ENCODE measurements around the gene LPIN1.
"Not testable (repeated sequence)": the region's sequence is repeated elsewhere in the genome, so short reads cannot be mapped to it uniquely, and the experiment has no call there.

Gene LPIN1

DNA sequence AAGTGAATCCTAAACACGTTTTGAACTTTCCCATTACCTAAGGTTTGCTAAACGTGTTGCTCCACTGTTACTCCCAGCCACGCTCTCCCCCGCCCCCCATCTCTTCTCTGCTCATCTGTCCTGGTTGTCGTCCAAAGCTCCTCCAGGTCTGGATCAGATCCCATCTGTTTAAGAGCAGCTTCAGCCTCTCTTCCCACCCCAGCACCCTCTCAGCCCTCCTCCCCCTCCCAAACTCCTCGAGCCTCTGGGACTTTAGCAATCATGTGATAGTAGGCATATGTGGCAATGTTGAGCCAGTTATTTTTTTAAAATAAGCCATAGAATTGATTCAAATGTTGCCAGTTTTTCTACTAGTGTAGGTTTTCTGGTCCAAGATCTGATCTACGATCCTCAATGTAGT lies 20.0 kb upstream of the LPIN1 start:
- ChIA-PET CTCF (no interaction called here), POLR2A (no interaction called here)
- TF ChIP-seq, protein P1, sequence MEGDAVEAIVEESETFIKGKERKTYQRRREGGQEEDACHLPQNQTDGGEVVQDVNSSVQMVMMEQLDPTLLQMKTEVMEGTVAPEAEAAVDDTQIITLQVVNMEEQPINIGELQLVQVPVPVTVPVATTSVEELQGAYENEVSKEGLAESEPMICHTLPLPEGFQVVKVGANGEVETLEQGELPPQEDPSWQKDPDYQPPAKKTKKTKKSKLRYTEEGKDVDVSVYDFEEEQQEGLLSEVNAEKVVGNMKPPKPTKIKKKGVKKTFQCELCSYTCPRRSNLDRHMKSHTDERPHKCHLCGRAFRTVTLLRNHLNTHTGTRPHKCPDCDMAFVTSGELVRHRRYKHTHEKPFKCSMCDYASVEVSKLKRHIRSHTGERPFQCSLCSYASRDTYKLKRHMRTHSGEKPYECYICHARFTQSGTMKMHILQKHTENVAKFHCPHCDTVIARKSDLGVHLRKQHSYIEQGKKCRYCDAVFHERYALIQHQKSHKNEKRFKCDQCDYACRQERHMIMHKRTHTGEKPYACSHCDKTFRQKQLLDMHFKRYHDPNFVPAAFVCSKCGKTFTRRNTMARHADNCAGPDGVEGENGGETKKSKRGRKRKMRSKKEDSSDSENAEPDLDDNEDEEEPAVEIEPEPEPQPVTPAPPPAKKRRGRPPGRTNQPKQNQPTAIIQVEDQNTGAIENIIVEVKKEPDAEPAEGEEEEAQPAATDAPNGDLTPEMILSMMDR (IDR thresholded peaks at IDR 0.05; ENCODE audit: control extremely low read depth, extremely low read depth, low read depth, missing control alignments), result no peak
- no peak for DNase-seq (ENCODE audit: extremely low spot score)

DNA sequence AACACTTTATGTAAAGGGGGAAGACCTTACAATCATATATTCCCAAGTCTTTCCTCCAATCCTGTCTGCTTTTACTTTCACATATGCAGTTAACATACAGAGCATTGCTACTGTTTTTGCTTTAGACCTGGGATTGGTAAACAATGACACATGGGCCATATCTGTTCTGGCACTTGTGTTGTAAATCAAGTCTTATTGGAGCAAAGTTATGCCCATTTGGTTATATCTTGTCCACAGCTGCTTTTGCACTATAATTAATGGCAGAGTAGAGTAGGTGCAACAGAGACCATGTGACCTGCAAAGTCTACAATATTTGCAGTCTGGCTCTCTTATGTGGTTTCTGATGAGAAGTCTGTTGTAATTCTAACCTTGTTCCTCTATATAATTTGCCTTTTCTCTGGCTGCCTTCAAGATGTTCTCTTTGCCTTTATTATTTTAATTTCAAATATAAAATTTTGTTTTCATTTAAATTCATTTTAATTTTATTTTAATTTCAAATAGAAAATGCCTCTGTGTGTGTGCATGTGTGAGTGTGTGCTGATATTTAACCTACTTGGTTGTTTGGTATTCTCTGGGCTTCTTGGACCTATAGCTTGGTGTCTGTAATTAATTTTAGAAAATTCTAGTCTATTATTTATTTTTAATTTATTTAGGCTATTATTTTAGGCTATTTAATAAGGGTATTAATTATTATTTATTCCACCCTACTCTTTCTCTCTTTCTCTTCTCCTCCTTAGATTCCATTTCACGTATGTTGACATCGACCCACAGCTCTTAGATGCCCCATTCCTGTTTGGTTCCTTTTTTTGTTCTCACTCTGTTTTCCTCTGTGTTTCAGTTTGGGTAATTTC lies 16.8 kb upstream of the LPIN1 start:
- DNase-seq (ENCODE audit: extremely low spot score), result no peak
- CTCF ChIA-PET, result interaction anchor here (0.9 to 1.0 kb wide), 2 partner anchors 11 to 37 kb away, joined by 3 read pairs; no protein-coding TSS in a partner anchor
- TF ChIP-seq, protein P1 (IDR thresholded peaks at IDR 0.05; ENCODE audit: control extremely low read depth, extremely low read depth, low read depth, missing control alignments), result no peak
- POLR2A ChIA-PET, result no interaction called here

DNA sequence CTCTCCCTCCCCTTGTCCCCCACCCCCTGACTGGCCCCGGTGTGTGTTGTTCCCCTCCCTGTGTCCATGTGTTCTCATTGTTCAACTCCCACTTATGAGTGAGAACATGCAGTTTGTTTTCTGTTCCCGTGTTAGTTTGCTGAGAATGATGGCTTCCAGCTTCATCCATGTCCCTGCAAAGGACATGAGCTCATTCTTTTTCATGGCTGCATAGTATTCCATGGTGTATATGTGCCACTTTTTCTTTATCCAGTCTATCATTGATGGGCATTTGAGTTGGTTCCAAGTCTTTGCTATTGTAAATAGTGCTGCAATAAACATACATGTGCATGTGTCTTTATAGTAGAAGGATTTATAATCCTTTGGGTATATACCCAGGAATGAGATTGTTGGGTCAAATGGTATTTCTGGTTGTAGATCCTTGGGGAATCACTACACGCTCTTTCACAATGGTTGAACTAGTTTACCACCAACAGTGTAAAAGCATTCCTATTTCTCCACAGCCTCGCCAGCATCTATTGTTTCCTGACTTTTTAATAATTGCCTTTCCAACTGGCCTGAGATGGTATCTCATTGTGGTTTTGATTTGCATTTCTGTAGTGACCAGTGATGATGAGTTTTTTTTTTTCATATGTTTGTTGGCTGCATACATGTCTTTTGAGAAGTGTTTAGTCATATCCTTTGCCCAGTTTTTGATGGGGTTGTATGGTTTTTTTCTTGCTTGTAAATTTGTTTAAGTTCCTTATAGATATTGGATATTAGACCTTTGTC lies 15.0 kb upstream of the LPIN1 start:
- CTCF ChIA-PET, result interaction anchor here (1.4 to 1.6 kb wide), 2 partner anchors 19 to 38 kb away, joined by 3 to 4 read pairs; no protein-coding TSS in a partner anchor
- POLR2A ChIA-PET; DNase-seq (ENCODE audit: extremely low spot score): not testable (repeated sequence)

DNA sequence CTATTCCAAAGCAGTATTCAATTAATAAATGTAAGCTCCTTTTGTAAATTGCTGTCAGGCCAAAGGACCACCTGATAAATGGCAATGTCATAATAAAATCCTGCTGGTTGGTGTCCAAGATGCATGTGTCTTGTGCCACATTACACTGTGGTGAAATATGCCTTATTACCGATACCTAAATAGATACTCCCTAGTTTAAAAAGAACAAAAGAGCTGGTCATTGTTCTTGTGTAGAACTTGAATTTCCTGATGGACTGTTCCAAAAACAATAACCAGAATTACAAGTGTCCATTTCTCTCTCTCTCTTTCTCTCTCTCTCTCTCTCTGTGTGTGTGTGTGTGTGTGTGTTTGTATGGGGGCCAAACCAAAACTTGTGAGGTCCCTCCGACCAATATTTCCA lies 13.8 kb upstream of the LPIN1 start:
- TF ChIP-seq, protein P1 (IDR thresholded peaks at IDR 0.05; ENCODE audit: control extremely low read depth, extremely low read depth, low read depth, missing control alignments), result no peak
- CTCF ChIA-PET, result interaction anchor here (1.2 to 1.6 kb wide), 3 partner anchors 20 to 45 kb away, joined by 3 to 4 read pairs (median 3); no protein-coding TSS in a partner anchor
- POLR2A ChIA-PET, result no interaction called here
- no peak for DNase-seq (ENCODE audit: extremely low spot score)

DNA sequence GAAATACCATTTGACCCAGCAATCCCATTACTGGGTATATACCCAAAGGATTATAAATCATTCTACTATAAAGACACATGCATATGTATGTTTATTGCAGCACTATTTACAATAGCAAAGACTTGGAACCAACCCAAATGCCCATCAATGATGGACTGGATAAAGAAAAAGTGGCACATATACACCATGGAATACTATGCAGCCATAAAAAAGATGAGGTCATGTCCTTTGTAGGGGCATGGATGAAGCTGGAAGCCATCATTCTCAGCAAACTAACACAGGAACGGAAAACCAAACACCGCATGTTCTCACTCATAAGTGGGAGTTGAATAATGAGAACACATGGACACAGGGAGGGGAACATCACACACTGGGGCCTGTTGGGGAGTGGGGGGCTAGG lies 8.6 kb upstream of the LPIN1 start:
- DNase-seq (ENCODE audit: extremely low spot score); POLR2A ChIA-PET: not testable (repeated sequence)
- CTCF ChIA-PET, result interaction anchor here (1.1 to 18.6 kb wide), 3 partner anchors 16 to 50 kb away, joined by 5 to 207 read pairs (median 13); no protein-coding TSS in a partner anchor

DNA sequence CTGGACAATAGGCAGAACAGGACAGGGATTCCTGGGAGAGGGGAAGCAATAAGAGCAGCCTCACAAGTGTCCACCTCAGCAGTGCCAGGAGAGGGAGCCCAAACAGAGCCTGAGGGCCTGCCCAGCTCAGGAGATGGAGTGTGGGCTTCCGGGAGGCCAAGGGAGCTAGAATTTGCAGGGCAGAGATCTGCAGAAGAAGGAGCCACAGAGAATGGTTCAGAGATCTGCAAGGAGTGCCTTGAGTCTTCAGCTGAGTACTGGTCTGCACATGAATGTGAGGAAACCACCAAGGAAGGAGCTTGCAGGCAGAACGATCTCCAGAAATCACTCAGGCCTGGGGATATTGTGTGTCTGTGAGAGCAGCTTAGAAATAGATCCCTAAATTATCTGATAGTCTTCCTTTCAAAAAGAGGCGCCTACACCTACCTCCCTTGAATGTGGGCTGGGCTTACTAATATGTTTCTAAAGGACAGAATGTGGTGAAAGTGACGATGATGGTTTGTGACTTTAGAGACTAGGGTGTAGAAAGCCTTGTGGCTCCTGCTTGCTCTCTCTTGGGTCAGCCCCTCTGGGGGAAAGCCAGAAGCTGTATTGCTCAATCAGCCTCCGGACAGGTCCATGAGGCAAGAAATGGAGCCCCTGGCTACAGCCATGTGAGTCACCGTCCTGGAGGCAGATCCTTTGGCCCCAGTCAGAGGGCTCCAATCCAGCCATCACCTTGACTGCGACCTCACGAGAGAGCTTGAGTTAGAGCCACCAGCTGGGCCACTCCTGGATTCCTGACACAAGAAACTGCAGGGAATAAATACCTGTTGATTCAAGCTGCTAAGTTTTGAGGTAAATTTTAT lies 7.6 kb upstream of the LPIN1 start:
- ChIA-PET CTCF (interaction anchor here (0.8 to 18.6 kb wide), 8 partner anchors 12 to 57 kb away, joined by 3 to 207 read pairs (median 4); no protein-coding TSS in a partner anchor), POLR2A (no interaction called here)
- TF ChIP-seq, protein P1 (IDR thresholded peaks at IDR 0.05; ENCODE audit: control extremely low read depth, extremely low read depth, low read depth, missing control alignments), result peak; percentile 56
- no peak for DNase-seq (ENCODE audit: extremely low spot score)

DNA sequence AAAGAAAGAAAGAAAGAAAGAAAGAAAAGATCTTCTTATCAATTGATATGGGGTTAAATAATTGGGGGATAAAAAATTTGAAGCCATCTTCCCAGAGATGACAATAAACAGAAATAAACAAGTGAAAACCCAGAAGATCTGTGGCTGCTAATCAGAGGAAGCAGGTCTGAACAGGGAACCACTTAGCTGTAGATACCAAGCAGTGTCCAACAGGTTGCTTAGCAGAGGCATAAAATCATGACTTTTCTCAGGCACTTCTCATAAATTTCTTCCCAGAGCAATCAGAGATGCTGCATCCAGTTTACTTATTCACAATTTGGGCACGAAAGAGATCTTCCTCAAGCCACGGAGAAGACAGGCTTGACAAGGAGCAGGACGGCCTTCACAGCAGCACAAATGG lies 5.7 kb upstream of the LPIN1 start:
- TF ChIP-seq, protein P1 (IDR thresholded peaks at IDR 0.05; ENCODE audit: control extremely low read depth, extremely low read depth, low read depth, missing control alignments), result no peak
- POLR2A ChIA-PET, result no interaction called here
- no peak for DNase-seq (ENCODE audit: extremely low spot score)
- CTCF ChIA-PET, result interaction anchor here (0.7 to 18.6 kb wide), 5 partner anchors 15 to 52 kb away, joined by 3 to 207 read pairs (median 15); no protein-coding TSS in a partner anchor
